ENCODE measurements around the gene SLAMF1. TPM values are rescaled to one million over a fixed set of nuclear protein-coding genes. Genes with fewer than 3 reads are reported as not detected.
A peak's percentile ranks its signal among the peaks of the same experiment; 100 is the strongest.

Gene SLAMF1
- total RNA-seq, 1 experiment from 2014 or later, result 0.30 TPM

DNA sequence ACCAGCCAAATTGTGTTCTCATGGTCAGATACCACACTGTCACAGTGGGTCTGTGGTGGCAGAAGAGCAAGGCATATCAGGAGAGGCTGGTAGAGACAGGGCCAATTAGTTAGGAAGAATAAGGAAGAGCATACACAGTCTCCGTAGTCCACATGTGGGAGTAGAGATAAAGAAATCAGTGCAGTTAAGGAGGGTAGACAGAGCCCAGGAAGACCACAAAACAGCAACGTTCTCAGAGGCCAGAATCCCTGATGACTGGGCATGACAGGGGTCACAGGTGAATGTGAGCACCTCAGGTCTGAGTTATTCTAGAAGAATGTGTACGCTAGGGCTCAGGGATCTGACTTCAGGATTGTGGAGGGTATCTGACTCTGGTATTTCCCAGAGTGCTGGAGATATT, 33.0 kb upstream of the SLAMF1 start:
- Histone ChIP-seq H3K9ac (ENCODE audit: low read length) (no peak overlapping the region), H3K9me2 (replicated peaks; ENCODE audit: insufficient read depth, low read length) (no peaks in the 10 kb centered on the region), H3K4me3 (ENCODE audit: low read length) (no peak overlapping the region), H3K4me1 (ENCODE audit: low read length) (peaks cover 7% of the 10 kb centered on the region), H3K36me3 (ENCODE audit: insufficient read depth, low read length) (no peaks in the 10 kb centered on the region), H3K27me3 (ENCODE audit: low read length) (no peaks in the 10 kb centered on the region), H3K4me2 (ENCODE audit: low read depth, low read length, poor library complexity, severe bottlenecking) (no peak overlapping the region), H3K9me3 (ENCODE audit: low read length) (no peaks in the 10 kb centered on the region), H2AFZ (ENCODE audit: low read length) (no peak overlapping the region), H4K20me1 (ENCODE audit: insufficient read depth, low read depth, low read length) (no peaks in the 10 kb centered on the region), H3K79me2 (ENCODE audit: low read length) (no peaks in the 10 kb centered on the region), H3K27ac (ENCODE audit: low read length) (no peak overlapping the region)
- no peak for DNase-seq

GRCh38 chr1:160676869-160677597, 30.2 kb upstream of the SLAMF1 start:
- Histone ChIP-seq H3K27ac (ENCODE audit: low read length) (no peak overlapping the region), H3K4me1 (ENCODE audit: low read length) (peaks cover 35% of the 10 kb centered on the region), H2AFZ (ENCODE audit: low read length) (no peak overlapping the region), H3K9me3 (ENCODE audit: low read length) (no peaks in the 10 kb centered on the region), H3K9ac (ENCODE audit: low read length) (no peak overlapping the region), H3K9me2 (replicated peaks; ENCODE audit: insufficient read depth, low read length) (no peaks in the 10 kb centered on the region), H4K20me1 (ENCODE audit: insufficient read depth, low read depth, low read length) (no peaks in the 10 kb centered on the region), H3K4me2 (ENCODE audit: low read depth, low read length, poor library complexity, severe bottlenecking) (no peak overlapping the region), H3K36me3 (ENCODE audit: insufficient read depth, low read length) (no peaks in the 10 kb centered on the region), H3K4me3 (ENCODE audit: low read length) (no peak overlapping the region), H3K27me3 (ENCODE audit: low read length) (no peaks in the 10 kb centered on the region), H3K79me2 (ENCODE audit: low read length) (no peaks in the 10 kb centered on the region)
- no peak for DNase-seq

GRCh38 chr1:160675641-160676410, 29.0 kb upstream of the SLAMF1 start:
- Histone ChIP-seq H3K79me2 (ENCODE audit: low read length) (no peaks in the 10 kb centered on the region), H4K20me1 (ENCODE audit: insufficient read depth, low read depth, low read length) (no peaks in the 10 kb centered on the region), H3K9me3 (ENCODE audit: low read length) (no peaks in the 10 kb centered on the region), H3K4me1 (ENCODE audit: low read length) (peaks cover 42% of the 10 kb centered on the region), H3K4me2 (ENCODE audit: low read depth, low read length, poor library complexity, severe bottlenecking) (peak overlapping the region; percentile 28), H3K4me3 (ENCODE audit: low read length) (no peak overlapping the region), H3K9me2 (replicated peaks; ENCODE audit: insufficient read depth, low read length) (no peaks in the 10 kb centered on the region), H2AFZ (ENCODE audit: low read length) (no peak overlapping the region), H3K36me3 (ENCODE audit: insufficient read depth, low read length) (no peaks in the 10 kb centered on the region), H3K27ac (ENCODE audit: low read length) (no peak overlapping the region), H3K27me3 (ENCODE audit: low read length) (no peaks in the 10 kb centered on the region), H3K9ac (ENCODE audit: low read length) (no peak overlapping the region)
- DNase-seq, result peak; percentile 87

- DNase-seq, result no peak
- Histone ChIP-seq H2AFZ (ENCODE audit: low read length) (no peak overlapping the region), H3K27ac (ENCODE audit: low read length) (no peak overlapping the region), H3K9ac (ENCODE audit: low read length) (0 out of 2 replicates have a peak overlapping the region, but pooled peaks have one; percentile 13), H3K79me2 (ENCODE audit: low read length) (no peaks in the 10 kb centered on the region), H3K4me2 (ENCODE audit: low read depth, low read length, poor library complexity, severe bottlenecking) (peak overlapping the region; percentile 28), H3K9me2 (replicated peaks; ENCODE audit: insufficient read depth, low read length) (no peaks in the 10 kb centered on the region), H3K36me3 (ENCODE audit: insufficient read depth, low read length) (no peaks in the 10 kb centered on the region), H3K4me3 (ENCODE audit: low read length) (no peak overlapping the region), H3K4me1 (ENCODE audit: low read length) (peaks cover 42% of the 10 kb centered on the region), H3K9me3 (ENCODE audit: low read length) (no peaks in the 10 kb centered on the region; the same call in 1 of the 2 replicates), H3K27me3 (ENCODE audit: low read length) (no peaks in the 10 kb centered on the region), H4K20me1 (ENCODE audit: insufficient read depth, low read depth, low read length) (no peaks in the 10 kb centered on the region)
Observed at GRCh38 chr1:160674415-160674814, 27.6 kb upstream of the SLAMF1 start.

DNA sequence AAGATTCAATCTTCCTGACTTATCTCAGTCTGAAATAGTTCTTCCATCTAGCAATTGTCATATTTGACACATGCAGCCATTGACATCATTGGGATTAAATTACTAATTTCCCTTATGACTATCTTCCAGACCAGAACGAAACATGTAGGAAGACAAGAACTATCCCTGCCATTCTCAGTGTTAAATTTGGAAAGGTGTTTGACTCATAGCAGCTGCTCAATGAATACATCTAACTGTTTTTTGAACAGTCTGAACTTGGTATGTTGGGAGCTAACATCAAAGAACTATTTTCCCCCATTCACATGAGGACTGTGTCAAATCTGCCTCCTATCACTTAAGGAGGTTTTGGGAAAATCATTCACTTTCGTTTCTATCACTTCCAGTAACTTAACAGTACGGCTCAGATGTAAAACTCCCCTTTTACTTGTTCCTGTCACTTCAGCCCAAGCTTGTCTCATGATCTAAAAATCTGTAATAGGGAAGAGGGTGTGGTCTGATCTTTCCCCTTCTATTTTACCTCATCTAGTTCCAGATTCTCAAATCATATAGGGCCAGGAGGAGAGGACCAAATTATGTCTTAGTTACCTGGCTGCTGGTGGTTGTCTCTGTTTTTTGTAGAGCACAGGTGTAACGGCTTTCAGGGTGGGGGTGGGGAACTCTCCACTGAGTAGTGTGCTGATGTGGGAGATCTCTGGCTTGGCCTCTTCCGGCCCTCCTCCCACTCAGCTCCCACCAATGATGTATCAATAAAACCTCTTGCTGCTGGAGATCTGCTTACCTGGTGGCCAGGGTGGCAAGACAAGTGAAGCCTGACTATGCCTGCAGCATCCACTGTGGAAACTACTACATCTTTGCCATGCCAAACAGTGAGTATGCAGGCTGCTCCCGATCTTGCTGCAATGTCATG, 26.2 kb upstream of the SLAMF1 start:
- H2AFZ ChIP-seq (ENCODE audit: low read length), result no peak overlapping the region
- no peak overlapping the region for H3K27ac ChIP-seq (ENCODE audit: low read length)
- no peaks in the 10 kb centered on the region for H3K9me2 ChIP-seq (replicated peaks; ENCODE audit: insufficient read depth, low read length)
- H3K4me2 ChIP-seq (ENCODE audit: low read depth, low read length, poor library complexity, severe bottlenecking), result peak overlapping the region; percentile 19
- 0 out of 2 replicates have a peak, but pooled peaks cover 3% of the 10 kb centered on the region for H3K27me3 ChIP-seq (ENCODE audit: low read length)
- H3K4me3 ChIP-seq (ENCODE audit: low read length), result no peak overlapping the region
- H3K9me3 ChIP-seq (ENCODE audit: low read length), result peaks cover 4% of the 10 kb centered on the region; the same call in 1 of the 2 replicates
- no peaks in the 10 kb centered on the region for H4K20me1 ChIP-seq (ENCODE audit: insufficient read depth, low read depth, low read length)
- peaks cover 42% of the 10 kb centered on the region for H3K4me1 ChIP-seq (ENCODE audit: low read length)
- H3K9ac ChIP-seq (ENCODE audit: low read length), result no peak overlapping the region
- no peaks in the 10 kb centered on the region for H3K36me3 ChIP-seq (ENCODE audit: insufficient read depth, low read length)
- no peak for DNase-seq
- no peaks in the 10 kb centered on the region for H3K79me2 ChIP-seq (ENCODE audit: low read length)

DNA sequence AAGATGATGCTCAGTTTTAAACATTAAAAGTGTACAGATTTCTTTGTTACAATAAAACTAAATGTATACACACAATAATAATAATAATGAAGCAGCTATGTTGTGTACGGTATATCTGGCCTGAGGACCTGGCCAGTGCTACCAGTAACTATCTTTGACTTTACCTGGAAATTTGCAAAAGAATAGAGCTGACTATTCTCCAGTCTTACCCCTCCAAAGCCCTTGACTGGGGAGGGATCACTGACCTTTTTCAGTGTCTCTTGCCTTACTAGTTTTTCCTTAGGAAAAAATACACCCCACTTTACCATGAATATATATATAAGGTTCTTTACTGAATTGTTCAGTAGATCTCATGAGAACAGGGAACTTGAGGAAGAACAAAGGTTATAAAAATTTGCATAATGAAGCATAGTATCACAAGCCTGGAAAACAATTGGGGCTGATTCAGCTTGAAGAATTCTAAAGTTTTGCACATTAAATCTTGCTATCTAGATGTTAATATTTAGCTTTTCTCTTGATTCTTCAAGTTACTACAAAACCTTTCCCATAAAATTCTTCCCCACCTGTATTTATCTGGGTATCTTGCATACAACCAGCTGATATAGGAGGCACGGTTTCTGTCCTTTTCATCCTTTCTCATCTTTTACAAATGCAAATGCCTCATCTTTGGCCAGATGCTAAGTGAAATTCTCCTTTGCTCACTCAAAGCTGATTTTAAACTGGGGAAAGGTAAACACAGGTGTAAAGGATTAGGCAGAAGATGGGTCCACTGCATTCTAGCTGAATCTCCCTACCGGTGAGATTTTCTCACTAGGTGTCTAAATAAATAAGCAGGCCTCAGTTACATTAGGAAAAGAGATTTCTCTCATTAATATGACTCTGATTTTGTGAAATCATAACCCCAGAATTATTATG, 25.0 kb upstream of the SLAMF1 start:
- Histone ChIP-seq H2AFZ (ENCODE audit: low read length) (no peak overlapping the region), H3K27me3 (ENCODE audit: low read length) (0 out of 2 replicates have a peak, but pooled peaks cover 3% of the 10 kb centered on the region), H3K4me3 (ENCODE audit: low read length) (no peak overlapping the region), H3K9me2 (replicated peaks; ENCODE audit: insufficient read depth, low read length) (no peaks in the 10 kb centered on the region), H3K36me3 (ENCODE audit: insufficient read depth, low read length) (no peaks in the 10 kb centered on the region), H3K4me2 (ENCODE audit: low read depth, low read length, poor library complexity, severe bottlenecking) (peak overlapping the region; percentile 40), H4K20me1 (ENCODE audit: insufficient read depth, low read depth, low read length) (no peaks in the 10 kb centered on the region), H3K79me2 (ENCODE audit: low read length) (no peaks in the 10 kb centered on the region), H3K9me3 (ENCODE audit: low read length) (peaks cover 4% of the 10 kb centered on the region; the same call in 1 of the 2 replicates), H3K27ac (ENCODE audit: low read length) (no peak overlapping the region), H3K4me1 (ENCODE audit: low read length) (peaks cover 42% of the 10 kb centered on the region), H3K9ac (ENCODE audit: low read length) (no peak overlapping the region)
- DNase-seq, result no peak

DNA sequence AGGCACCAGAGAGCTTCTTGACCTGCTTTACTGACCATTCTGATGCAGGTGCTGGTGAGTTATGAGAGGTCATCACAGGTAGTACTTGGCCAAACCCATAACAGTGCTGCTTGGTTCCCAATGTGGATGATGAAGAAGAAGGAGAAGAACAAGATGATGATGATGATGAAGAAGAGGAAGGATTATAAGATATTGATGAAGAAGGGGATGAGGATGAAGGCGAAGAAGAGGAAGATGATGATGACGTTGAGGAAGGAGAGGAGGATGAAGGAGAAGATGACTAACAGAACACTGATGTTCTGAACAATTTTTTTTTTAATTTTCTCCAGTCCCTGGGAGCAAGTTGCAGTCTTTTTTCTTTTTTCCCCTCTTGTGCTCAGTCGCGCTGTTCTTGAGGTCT, 23.9 kb upstream of the SLAMF1 start:
- H4K20me1 ChIP-seq (ENCODE audit: insufficient read depth, low read depth, low read length), result no peaks in the 10 kb centered on the region
- H3K27ac ChIP-seq (ENCODE audit: low read length), result no peak overlapping the region
- H3K9ac ChIP-seq (ENCODE audit: low read length), result no peak overlapping the region
- H3K4me3 ChIP-seq (ENCODE audit: low read length), result no peak overlapping the region
- peaks cover 49% of the 10 kb centered on the region for H3K4me1 ChIP-seq (ENCODE audit: low read length)
- no peak overlapping the region for H2AFZ ChIP-seq (ENCODE audit: low read length)
- no peaks in the 10 kb centered on the region for H3K79me2 ChIP-seq (ENCODE audit: low read length)
- no peaks in the 10 kb centered on the region for H3K36me3 ChIP-seq (ENCODE audit: insufficient read depth, low read length)
- H3K9me3 ChIP-seq (ENCODE audit: low read length), result peaks cover 4% of the 10 kb centered on the region; the same call in 1 of the 2 replicates
- DNase-seq, result no peak
- 0 out of 2 replicates have a peak, but pooled peaks cover 3% of the 10 kb centered on the region for H3K27me3 ChIP-seq (ENCODE audit: low read length)
- no peaks in the 10 kb centered on the region for H3K9me2 ChIP-seq (replicated peaks; ENCODE audit: insufficient read depth, low read length)
- no peak overlapping the region for H3K4me2 ChIP-seq (ENCODE audit: low read depth, low read length, poor library complexity, severe bottlenecking)
